GM19395 (cell line): ENCODE data around the gene THY1.
"Not testable (repeated sequence)": the region's sequence is repeated elsewhere in the genome, so short reads cannot be mapped to it uniquely, and the experiment has no call there.

Experiments
- ATAC-seq: cut with Tn5 transposase; IDR thresholded peaks from one replicate; pipeline ENCODE4 v1.9.1; 2021; ENCODE audit warnings: mild to moderate bottlenecking, moderate library complexity; ENCODE audit not compliant: unreplicated experiment

The THY1 gene

DNA sequence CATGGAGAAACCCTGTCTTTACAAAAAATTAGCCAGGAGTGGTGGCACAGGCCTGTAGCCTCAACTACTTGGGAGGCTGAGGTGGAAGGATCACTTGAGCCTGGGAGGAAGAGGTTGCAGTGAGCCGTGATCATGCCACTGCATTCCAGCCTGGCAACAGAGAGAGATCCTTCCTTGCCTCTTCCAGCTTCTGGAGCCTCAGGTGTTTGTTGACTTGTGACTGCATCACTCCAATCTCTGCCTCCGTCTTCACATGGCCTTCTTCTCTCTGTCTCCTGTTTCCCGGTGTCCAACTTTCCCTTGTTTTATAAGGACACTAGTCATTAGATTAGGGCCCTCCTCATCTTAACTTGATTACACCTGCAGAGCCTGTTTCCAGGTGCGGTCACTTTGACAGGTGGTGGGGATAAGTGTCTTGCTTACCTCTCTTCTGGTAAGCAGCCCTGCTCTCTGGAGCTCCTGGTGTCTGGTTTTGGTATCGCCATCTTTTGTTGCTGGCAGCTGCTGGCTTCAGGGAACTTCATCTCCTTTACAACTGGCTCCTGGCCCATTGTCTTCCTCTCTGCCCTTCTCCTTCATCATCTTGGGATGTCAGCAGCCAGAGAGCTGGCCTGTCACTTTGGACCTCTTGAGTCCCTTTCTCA lies 33.2 kb downstream of the THY1 start:
- no peak for ATAC-seq

DNA sequence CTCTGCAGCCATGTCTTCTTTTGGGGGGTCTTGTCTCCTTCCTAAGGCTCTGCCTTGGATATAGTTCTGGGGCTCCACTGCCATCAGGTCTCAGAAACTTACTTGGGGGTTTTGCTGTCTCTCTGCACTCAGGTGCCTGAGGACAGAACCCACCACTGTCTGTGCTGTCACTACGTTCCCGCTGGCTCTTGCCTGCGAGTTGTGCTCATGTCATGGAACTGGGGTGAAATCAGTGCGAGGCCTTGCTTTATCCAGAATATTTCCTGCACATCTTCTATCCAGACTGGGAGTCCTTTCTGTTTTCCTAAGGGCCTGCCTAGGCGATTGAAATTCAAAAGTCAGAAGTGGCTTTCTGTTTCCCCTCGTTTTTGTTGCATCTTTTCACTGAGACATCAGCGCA lies 34.9 kb downstream of the THY1 start:
- no peak for ATAC-seq

DNA sequence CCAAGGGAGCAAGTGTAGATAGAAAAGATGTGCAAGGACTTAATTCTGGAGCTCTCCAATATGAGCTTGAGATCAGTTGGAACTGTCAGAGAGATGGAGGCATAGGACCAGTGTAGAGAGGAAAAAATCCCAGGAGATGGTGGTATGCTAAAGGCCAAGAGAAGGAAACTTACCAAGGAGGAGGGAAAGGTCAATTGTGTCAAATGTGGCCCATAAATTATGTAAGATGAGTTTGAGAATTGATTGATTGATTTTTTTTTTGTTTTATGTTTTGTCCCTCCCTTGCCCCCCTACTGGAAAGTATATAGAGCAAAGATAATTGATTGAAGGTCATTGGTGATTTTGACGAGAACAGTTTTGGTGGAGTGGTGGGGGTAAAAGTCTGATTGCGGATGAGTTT lies 38.6 kb downstream of the THY1 start:
- ATAC-seq: no peak

DNA sequence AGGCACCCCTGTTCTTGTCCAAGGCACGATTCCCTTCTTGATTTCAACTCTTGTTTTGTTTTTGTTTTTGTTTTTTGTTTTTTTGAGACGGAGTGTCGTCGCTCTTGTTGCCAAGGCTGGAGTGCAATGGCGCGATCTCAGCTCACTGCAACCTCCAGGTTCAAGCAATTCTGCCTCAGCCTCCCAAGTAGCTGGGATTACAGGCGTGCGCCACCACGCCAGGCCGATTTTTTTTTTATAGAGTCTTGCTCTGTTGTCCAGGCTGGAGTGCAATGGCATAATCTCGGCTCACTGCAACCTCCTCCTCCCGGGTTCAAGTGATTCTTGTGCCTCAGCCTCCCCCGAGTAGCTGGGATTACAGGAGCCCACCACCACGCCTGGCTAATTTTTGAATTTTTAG lies 40.5 kb downstream of the THY1 start:
- not testable (repeated sequence) for ATAC-seq

DNA sequence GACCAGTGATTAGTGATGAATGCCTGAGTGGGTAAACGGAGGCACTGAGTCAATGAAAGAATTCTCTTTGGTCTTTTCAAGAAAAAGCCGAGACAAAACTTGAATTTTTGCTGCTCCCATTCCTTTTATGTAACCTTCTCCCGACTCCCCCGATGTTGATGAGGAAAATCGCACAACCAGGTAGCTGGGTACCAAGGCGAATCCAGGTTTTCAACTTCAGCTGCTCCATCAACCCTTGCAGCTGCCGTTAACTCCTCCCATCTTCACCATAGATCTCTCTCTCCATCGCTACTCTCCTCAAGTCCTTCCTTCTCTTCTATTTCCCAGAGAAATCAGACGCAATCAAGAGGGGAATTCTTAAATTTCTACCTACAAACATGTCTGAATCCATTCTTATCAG lies 40.9 kb downstream of the THY1 start:
- ATAC-seq: no peak

DNA sequence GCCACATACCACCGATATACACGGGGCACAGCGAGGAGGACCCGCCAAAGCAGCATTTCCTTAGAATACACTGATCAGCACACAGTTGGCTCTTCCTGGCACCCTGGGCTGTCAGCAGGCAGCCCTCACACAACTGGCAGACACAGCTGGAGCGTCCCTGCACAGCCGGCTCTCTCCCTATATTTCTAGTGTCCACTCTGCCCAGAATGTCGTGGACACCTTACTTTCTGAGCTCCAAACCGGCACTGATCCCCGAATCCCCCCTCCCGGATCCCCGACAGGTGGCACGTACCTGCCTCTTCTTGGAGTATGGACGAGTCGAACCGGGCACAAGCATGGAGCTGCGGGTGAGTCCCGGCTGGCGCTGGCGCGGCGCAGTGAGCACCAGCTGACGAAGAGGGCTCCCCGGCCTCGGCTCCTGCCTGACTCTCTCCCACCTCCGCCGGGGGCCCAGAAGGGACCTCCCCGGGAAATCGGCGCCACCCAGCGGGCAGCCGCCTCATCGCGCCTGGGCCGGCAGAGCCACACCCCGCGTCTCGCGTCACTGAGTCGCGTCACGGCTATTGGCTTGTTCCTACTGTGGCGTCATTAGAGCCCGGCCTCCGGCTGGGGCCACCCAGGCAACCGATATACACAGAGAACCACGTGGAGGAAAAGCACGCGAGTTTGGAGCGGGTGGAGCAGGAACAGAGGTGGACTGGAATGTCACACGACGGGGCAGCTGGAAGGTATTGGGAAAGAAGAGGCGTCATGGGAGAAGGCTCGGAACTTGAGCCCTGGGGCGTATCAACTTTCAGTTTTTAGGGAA lies 41.6 kb downstream of the THY1 start, which contains the start of gene USP2:
USP2 (minus strand) TSS at position 510 of the 808 bp plus-strand sequence. CDS start 8,210 bp downstream, outside the sequence.
- ATAC-seq: peak; percentile 95

DNA sequence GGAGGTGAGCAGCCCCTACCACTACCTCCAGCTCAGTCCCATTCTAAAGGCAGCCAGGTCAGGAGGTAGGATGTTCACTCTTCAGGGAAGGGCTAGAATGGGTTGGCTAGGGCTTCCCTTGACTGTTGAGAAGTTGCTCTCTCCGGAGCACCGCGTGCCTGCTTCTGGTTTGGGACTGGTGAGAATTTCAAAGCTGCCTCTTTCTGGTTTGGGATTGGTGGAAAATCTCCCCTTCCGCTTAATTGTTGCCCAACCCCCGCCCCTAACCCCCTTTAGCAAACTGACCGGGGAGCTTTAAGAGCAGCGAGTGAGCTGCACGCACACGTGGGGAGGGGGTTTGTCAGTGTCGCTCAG lies 42.2 kb downstream of the THY1 start:
- no peak for ATAC-seq

DNA sequence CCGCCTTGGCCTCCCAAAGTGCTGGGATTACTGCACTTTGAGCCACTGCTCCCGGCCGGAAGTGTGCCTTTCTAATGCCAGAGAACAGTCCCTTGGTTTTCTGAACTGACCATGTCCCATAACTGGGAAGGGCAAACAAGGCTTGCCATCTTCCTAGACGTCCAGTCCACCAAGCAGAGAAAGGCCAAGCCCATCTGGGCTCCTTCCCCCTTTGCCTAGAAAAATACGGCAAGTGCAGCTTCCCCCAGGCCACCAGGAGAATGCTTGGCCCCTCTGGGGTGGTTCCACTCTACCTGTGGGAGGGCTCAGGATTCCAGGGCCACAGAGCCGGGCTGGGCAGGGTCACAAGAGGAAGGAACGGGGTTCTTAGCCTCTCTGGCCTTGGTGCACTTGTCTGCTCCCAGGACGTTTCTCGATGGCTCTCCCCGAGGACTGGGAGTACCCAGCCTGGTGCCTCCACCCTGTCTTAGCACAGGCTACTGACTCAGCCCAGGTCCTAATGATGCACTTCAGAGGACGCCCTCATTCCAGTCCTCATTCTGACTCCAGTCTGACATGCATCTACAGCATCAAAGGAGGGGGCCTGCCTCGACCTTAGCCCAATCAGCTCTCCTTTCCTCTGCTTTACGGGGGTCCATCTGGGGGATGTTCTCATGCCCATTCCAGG lies 42.7 kb downstream of the THY1 start:
- ATAC-seq: no peak

DNA sequence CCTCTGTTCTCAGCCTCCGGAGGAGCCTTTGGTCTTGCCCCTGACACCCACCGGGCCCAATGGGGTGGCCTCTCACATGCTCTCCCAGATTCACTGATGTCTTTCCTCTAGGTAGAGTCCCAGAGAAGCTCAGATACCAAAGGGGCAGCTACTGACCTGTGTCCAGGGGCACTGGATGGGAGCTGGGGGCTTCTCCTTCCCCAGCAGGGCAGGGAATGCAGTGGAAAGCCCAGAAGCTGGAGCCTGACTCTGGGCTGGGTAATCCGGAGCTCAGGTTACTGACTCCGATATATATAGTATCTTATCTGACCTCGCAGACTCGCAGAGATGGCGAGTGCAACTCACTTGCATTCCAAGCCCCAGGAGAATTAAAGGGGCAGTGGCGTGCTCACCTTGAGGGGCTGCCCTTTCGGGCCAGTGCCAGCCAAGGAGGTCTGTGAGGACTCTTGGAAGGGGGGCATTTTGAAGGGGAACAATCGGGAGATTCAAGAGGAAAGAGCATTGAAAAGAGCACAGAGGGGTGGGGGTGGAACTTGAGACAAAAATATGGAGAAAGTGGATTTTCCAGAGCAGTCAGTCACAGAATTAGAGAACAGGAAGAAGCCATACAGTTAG lies 44.0 kb downstream of the THY1 start:
- no peak for ATAC-seq

DNA sequence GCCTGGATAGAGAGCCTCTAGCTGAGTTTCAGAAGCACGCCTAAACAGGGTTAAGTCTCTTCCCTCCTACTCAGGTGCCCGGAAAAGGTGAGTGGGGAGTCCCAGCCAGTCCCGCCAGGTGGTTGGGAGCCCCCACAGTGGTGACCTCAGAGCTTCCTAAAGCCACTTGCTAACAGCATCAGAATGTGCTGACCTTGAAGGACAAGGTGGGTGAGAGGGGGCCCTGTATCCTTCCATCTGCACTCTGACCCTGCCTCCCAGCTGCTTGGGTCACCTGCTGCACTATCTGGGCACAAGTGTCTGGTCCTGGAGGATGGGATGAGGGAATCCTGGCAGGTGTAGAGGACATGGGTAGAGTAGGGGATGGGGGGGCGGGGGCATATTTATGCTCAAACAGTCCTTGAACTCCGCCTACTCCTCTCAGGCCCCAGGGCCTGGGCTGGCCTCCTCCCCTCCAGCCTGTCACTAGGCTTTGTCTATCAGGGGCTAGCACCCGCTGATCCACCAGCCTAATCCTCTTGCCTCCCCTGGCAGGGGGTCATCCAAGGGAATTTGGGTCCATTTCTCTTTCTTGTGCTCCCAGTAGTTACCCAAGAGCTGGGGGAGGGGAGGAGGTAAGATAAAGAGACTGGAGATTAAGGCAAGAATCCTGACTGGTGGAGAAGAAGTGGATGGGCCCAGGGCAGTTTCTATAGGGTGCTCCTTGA lies 44.9 kb downstream of the THY1 start:
- no peak for ATAC-seq

DNA sequence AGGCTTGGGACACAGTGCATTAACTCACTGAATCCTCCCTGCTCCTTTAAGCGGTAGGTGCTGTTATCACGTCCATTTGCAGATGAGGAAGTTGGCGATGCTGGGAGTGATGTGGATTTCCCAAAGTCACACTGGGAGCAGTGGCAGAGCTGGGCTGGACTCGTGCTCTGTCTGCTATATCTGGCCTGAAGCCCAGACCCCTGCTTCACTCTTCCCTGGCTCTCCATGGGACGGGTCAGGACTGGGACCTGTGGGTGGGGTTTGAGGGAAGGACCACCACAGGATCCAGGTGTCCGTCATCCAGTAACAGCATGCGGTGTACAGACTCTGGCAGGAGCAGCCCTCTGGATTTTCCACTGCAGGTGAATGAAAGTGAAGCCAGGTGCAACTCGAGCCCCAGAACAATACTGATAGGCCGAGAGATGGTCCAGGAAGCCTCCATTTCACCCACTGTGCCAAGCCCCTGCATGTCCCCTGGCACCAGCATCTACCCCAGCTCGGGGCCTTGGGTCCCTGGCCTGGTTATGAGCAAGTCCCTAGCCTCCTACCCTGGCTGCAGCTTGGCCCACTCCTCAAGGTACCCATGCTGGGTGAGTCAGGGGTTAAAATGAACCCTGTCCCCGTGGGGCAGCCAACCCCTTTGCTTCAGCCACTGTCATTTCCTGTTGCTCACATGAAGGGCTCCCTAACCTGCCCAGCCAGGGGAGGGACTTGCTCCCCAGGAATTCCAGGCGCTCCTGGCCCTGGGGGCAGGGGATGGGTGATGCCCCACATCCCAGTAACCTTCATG lies 45.7 kb downstream of the THY1 start:
- ATAC-seq: no peak

DNA sequence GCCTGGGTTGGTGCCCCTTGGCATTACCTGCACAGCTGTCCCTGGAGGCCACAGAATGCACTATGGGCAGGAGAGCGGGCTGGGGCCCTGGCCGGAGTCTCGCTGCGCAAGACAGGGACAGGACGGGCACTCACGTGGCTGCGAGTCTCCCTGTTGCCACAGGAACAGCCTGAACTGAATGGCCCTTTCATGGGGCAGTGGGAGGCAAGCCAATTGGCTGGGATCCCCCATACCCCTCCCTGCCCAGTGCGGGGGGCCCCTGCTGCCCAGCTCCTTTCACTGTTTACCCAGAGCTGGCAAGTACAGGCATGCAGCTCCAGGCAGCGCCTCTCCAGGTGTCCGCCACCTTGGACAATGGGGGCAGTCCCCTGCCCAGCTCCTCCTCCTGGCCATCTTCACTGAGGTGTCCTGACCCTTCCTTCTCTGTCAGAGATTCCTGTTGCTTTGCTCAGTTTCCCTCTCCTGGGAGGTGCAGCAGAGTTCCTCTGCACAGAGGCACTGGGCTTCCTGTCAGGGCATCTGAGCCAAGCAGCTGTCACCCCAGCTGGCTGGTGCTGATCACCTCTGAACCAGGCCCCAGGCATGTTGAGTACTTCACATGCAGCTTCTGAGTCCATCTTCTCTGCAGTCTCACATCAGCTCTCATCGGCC lies 46.6 kb downstream of the THY1 start:
- no peak for ATAC-seq

DNA sequence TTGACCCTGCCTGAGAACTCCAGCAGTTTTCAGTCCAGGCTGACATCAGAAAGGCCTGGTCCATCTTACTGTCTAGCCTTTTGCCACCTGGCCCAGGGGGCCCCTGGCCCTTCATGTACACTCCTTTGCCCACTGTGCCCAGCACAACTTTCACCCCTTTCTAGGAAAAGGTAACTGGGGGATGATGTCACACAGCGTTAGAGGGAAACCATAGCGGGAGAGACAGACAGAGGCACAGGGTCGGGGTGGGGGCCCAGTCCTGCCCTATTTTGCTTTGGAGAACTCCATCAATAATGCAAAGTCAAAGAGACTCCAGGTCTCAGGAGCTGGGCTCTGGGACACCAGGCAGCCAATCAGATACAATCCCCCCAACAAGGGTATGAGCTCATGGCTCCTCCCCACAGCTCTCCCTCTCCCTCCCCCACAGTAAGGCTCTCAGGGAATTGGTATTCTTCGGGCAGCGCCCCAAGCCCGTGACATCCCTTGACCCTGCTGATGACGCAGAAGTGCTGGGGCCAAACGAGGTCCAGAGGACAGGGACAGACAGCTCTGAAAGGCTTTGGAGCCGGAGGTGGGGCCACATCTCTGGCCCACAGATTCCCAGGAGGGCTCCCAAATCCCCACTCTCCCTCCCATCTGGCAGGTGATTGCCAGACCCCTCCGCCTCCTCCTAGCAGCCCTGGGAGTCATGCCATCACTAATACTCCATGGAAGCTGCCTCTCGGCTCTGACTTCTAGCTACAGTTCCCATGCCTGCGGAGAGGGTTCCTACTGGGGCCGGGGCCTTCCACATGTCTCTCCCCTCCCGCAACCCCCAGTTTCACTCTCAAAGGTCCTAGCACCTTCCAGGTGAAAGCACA lies 47.4 kb downstream of the THY1 start:
- ATAC-seq: no peak

DNA sequence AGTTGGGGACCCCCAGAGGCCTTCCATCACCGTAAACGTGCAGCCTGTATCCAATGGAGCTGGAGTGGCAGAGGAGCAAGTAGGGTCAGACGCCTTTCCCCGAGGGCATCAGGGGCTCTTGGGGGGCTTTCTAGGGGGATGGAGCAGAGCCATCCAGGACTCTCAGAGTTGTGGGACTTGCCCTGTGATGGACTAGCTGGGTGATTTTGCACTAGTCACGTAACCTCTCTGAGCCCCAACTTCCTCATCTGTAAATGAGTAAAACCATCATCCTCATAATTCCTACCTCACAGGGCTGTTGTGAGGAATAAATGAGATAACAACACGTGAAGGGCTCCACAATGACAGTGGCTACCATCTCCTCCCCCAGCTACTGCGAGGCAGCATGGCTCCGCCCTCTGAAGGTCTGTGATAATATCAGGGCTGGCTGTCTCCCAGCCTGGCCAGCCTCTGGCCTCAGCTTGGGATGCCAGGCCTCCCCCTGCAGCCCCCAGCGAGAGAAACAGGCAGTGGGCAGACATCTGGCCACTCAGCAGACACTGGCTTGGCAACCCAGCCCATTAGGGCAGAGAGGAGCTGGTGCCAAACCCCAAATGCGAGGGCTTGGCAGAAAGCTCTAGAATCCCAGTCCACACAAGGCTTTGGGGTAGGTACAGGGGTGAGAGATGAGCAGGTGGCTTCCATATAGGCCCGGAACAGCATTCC lies 48.2 kb downstream of the THY1 start:
- no peak for ATAC-seq

DNA sequence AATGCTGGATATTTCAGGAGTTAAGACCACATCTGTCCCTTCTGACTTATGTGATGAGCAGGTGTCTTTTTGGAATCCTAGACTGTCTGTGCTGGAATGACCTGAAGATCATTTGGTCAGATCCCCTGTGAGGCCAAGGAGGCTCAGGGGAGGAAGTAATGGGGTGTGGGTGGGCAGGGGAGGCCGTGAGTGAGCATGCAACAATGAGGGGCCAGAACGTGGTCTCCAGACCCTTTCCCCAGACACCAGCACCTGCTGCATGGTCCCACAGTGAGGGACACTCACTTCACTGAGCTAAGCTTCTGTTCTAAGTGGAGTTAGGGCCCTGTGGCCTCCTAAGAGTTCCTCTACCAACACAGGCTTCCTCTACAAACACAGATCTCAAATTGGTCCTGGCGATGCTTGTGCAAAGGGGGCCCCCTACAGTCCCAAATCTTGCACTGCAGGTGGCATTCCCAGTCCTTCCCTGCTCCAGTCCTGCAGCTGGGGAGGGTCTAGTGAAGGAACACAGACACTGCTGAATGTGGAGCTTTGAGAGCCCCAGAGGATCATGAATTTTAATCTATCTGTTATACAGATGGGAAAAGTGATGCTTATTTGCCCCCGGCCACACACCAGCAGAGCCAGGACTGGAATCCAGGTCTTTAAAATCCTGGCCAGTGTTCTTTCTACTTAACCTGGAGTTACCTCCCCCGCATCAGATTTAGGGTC lies 48.9 kb downstream of the THY1 start:
- no peak for ATAC-seq

DNA sequence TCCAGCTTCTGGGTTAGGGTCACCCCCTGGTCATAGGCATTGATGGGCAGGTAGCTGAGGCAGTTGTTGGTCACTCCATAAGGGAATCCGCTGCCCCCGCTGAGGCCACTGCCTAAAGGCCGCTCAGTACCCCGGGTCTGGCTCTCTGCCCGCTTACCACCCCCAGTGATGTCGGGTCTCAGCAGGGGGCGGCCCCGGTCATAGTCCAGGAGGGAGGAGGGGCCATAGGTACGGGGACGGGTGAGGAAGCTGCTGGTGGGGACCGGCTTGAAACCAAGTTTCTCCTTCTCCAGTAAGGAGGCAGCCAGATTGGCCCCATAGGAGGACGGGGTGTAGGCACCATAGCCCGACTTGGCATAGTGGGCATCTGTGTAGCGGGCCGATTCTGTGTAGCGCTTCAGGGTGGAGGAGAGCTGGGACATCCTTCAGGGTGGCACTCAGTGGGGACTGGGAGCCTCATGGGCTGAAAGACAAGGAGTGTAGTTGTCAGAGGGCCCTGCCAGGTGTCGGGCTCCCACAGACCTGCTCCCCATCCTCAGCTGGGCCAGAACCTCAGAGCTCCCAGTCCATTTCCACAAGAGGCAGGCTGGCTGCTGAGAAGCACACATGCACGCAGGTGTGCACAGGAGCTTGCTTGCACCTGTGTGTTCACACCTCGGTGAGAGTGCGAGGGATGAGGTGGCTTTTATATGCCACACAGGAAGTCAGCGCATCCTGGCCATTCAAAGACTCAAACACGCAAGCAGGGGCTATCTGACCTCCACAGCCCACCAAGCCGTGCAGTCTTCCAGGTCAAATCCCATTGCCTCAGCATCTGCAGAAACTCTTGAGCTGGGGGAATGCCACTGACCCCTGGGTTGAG lies 49.7 kb downstream of the THY1 start:
- no peak for ATAC-seq
